H9 (cell line): ENCODE results near the gene BBX. TPM values are rescaled to one million over a fixed set of nuclear protein-coding genes. Genes with fewer than 3 reads are reported as not detected.

ENCODE experiments used
- DNase-seq: peaks from one replicate; pipeline ENCODE4 v3.0.0-alpha.2; 2017
- H2AFZ ChIP-seq: one replicate; pipeline ENCODE4 v1.6.1; 2013; ENCODE audit warnings: mild to moderate bottlenecking, low read length, control low read depth, moderate library complexity
- H2AK5ac ChIP-seq: 2 replicates; pipeline ENCODE4 v1.6.1; 2013; ENCODE audit warnings: low read length, control low read depth, mixed read lengths; ENCODE audit not compliant: insufficient read length
- H2BK120ac ChIP-seq: one replicate; pipeline ENCODE4 v1.6.1; 2013; ENCODE audit warnings: low read depth, mild to moderate bottlenecking, low read length, control low read depth, inconsistent platforms; ENCODE audit not compliant: poor library complexity, severe bottlenecking
- H2BK12ac ChIP-seq: 2 replicates; pipeline ENCODE4 v1.6.1; 2013; ENCODE audit warnings: low read length, control low read depth, mixed read lengths, low read depth; ENCODE audit not compliant: insufficient read length
- H2BK15ac ChIP-seq: 2 replicates; pipeline ENCODE4 v1.6.1; 2013; ENCODE audit warnings: low read depth, low read length, control low read depth
- H2BK20ac ChIP-seq: one replicate; pipeline ENCODE4 v1.6.1; 2013; ENCODE audit warnings: low read depth, mild to moderate bottlenecking, low read length, control low read depth, inconsistent platforms; ENCODE audit not compliant: poor library complexity, severe bottlenecking
- H2BK5ac ChIP-seq: 2 replicates; pipeline ENCODE4 v1.6.1; 2013; ENCODE audit warnings: low read length, control low read depth, mixed read lengths; ENCODE audit not compliant: insufficient read length
- H3K14ac ChIP-seq: 2 replicates; pipeline ENCODE4 v1.6.1; 2013; ENCODE audit warnings: low read length, control low read depth; ENCODE audit not compliant: insufficient read depth
- H3K18ac ChIP-seq: 2 replicates; pipeline ENCODE4 v1.6.1; 2013; ENCODE audit warnings: low read depth, mild to moderate bottlenecking, mixed read lengths, low read length, control low read depth; ENCODE audit not compliant: insufficient read length
- H3K23ac ChIP-seq: 2 replicates; pipeline ENCODE4 v1.6.1; 2013; ENCODE audit warnings: low read length, control low read depth, mixed read lengths, low read depth; ENCODE audit not compliant: insufficient read length
- H3K23me2 ChIP-seq: 2 replicates; pipeline ENCODE4 v1.6.1; 2013; ENCODE audit warnings: low read depth, mild to moderate bottlenecking, mixed read lengths, low read length, control low read depth; ENCODE audit not compliant: insufficient read length, poor library complexity, severe bottlenecking
- H3K27ac ChIP-seq: 2 replicates; pipeline ENCODE4 v1.5.1; 2013; ENCODE audit warnings: low read length, control low read depth, mixed read lengths, low read depth; ENCODE audit not compliant: insufficient read length
- H3K27me3 ChIP-seq: 2 replicates; pipeline ENCODE4 v1.6.1; 2013; ENCODE audit warnings: low read length, control low read depth, inconsistent platforms; ENCODE audit not compliant: insufficient read depth
- H3K4ac ChIP-seq: 2 replicates; pipeline ENCODE4 v1.6.1; 2013; ENCODE audit warnings: low read depth, mild to moderate bottlenecking, control low read depth, inconsistent platforms, low read length, moderate library complexity
- H3K4me1 ChIP-seq: 2 replicates; pipeline ENCODE4 v1.6.1; 2013; ENCODE audit warnings: low read length, control low read depth, inconsistent platforms; ENCODE audit not compliant: insufficient read depth
- H3K4me2 ChIP-seq: 2 replicates; pipeline ENCODE4 v1.6.1; 2013; ENCODE audit warnings: low read length, control low read depth, mixed read lengths; ENCODE audit not compliant: insufficient read length, insufficient read depth
- H3K56ac ChIP-seq: 2 replicates; pipeline ENCODE4 v1.6.1; 2013; ENCODE audit warnings: low read depth, mild to moderate bottlenecking, mixed read lengths, low read length, control low read depth; ENCODE audit not compliant: insufficient read length
- H3K79me1 ChIP-seq: 2 replicates; pipeline ENCODE4 v1.6.1; 2013; ENCODE audit warnings: low read depth, mild to moderate bottlenecking, moderate library complexity, low read length, control low read depth, inconsistent platforms; ENCODE audit not compliant: insufficient read depth, poor library complexity, severe bottlenecking
- H3K79me2 ChIP-seq: 2 replicates; pipeline ENCODE4 v1.6.1; 2013; ENCODE audit warnings: low read length, control low read depth, inconsistent platforms; ENCODE audit not compliant: insufficient read depth
- H3K9ac ChIP-seq: 2 replicates; pipeline ENCODE4 v1.6.1; 2013; ENCODE audit warnings: low read length, control low read depth, mixed read lengths; ENCODE audit not compliant: insufficient read length; ENCODE audit errors: extremely low read depth
- H3K9me3 ChIP-seq: one replicate; pipeline ENCODE4 v1.6.1; 2013; ENCODE audit warnings: low read depth, low read length, inconsistent platforms; ENCODE audit not compliant: control insufficient read depth
- H3T11ph ChIP-seq: one replicate; pipeline ENCODE4 v1.6.1; 2013; ENCODE audit warnings: mild to moderate bottlenecking, low read length, control low read depth, inconsistent platforms
- H4K20me1 ChIP-seq: one replicate; pipeline ENCODE4 v1.6.1; 2013; ENCODE audit not compliant: control insufficient read depth, insufficient read length, insufficient read depth
- H4K5ac ChIP-seq: 2 replicates; pipeline ENCODE4 v1.6.1; 2013; ENCODE audit warnings: low read depth, mild to moderate bottlenecking, mixed read lengths, low read length, control low read depth; ENCODE audit not compliant: insufficient read length
- H4K8ac ChIP-seq: replicated peaks from 2 replicates; pipeline ENCODE4 v1.6.1; 2013; ENCODE audit warnings: low read length, control low read depth, mixed read lengths, low read depth; ENCODE audit not compliant: insufficient read length
- H4K91ac ChIP-seq: 2 replicates; pipeline ENCODE4 v1.6.1; 2013; ENCODE audit warnings: low read depth, mild to moderate bottlenecking, moderate library complexity, mixed read lengths, low read length, control low read depth; ENCODE audit not compliant: insufficient read length
- H3K27ac Mint-ChIP-seq, 3 experiments: 2 replicates in 2 of 3; 3 replicates in 1 of 3; pipeline ENCODE4 v1.8.0; 2020 to 2021; ENCODE audit warnings: mixed read lengths in 3 of 3, mild to moderate bottlenecking in 1 of 3, moderate library complexity in 1 of 3
- H3K27me3 Mint-ChIP-seq: 2 replicates; pipeline ENCODE4 v1.8.0; 2021; ENCODE audit warnings: low read depth, mild to moderate bottlenecking, moderate library complexity, mixed read lengths
- H3K36me3 Mint-ChIP-seq, 3 experiments: 2 replicates in 2 of 3; 3 replicates in 1 of 3; pipeline ENCODE4 v1.8.0; 2020 to 2021; ENCODE audit warnings: low read depth in 3 of 3, mixed read lengths in 3 of 3; ENCODE audit not compliant: insufficient read depth in 1 of 3
- H3K4me1 Mint-ChIP-seq, 2 experiments: 2 replicates each; pipeline ENCODE4 v1.8.0; 2020; ENCODE audit warnings: mixed read lengths in 2 of 2
- H3K4me3 Mint-ChIP-seq, 2 experiments: 2 replicates in 1 of 2; 3 replicates in 1 of 2; pipeline ENCODE4 v1.8.0; 2020 to 2021; ENCODE audit warnings: mild to moderate bottlenecking in 2 of 2, mixed read lengths in 2 of 2, moderate library complexity in 1 of 2
- H3K9me3 Mint-ChIP-seq, 2 experiments: 2 replicates in 1 of 2; 3 replicates in 1 of 2; pipeline ENCODE4 v1.8.0; 2020; ENCODE audit warnings: mild to moderate bottlenecking in 2 of 2, mixed read lengths in 2 of 2, moderate library complexity in 1 of 2
- CTCF ChIP-seq: fragments of 200-600 bp; sonication (generic); conservative IDR thresholded peaks from 3 replicates; pipeline ENCODE4 v1.8.0; 2021; ENCODE audit warnings: antibody characterized with exemption, mild to moderate bottlenecking
- WGBS: extraction: QIAGEN DNeasy Blood & Tissue Kit; methylation state at CpG from one replicate; pipeline ENCODE4 v1.1.7; 2013; ENCODE audit warnings: missing lambda C conversion rate, low lambda C conversion rate, mixed read lengths; ENCODE audit not compliant: insufficient read length; ENCODE audit errors: extremely low coverage; 5-methylcytosine and 5-hydroxymethylcytosine counted together
- total RNA-seq: library from RNA; stranded (reverse); gene quantifications from 2 replicates; pipeline ENCODE4 v1.2.1, GENCODE V29; 2021

Gene BBX
- total RNA-seq, 1 experiment from 2014 or later, result 34.8 TPM

- Histone ChIP-seq H4K20me1 (no peaks in the 10 kb centered on the region), H3K9me3 (no peaks in the 10 kb centered on the region), H4K91ac (no peak overlapping the region), H3K14ac (no peak overlapping the region), H2AFZ (no peak overlapping the region), H4K8ac (no peak overlapping the region), H3K23ac (no peak overlapping the region), H3K4ac (no peak overlapping the region), H3K23me2 (no peaks in the 10 kb centered on the region), H3K9ac (no peak overlapping the region), H3T11ph (no peak overlapping the region), H3K79me1 (no peaks in the 10 kb centered on the region), H3K4me1 (no peaks in the 10 kb centered on the region), H2AK5ac (no peak overlapping the region), H4K5ac (no peak overlapping the region), H2BK15ac (no peak overlapping the region), H2BK12ac (no peak overlapping the region), H3K4me2 (no peak overlapping the region), H2BK20ac (no peak overlapping the region), H2BK5ac (no peak overlapping the region), H3K27me3 (no peaks in the 10 kb centered on the region), H2BK120ac (no peak overlapping the region), H3K79me2 (no peaks in the 10 kb centered on the region), H3K27ac (no peak overlapping the region), H3K18ac (no peak overlapping the region), H3K56ac (no peak overlapping the region)
- Mint-ChIP-seq H3K36me3 (no peaks in the 10 kb centered on the region), H3K4me3 (no peak overlapping the region), H3K27ac (no peak overlapping the region), H3K9me3 (no peaks in the 10 kb centered on the region), H3K4me1 (peaks cover 0 to 3% of the 10 kb centered on the region in 2 experiments; a peak in 1 of 4 replicates), H3K27me3 (no peaks in the 10 kb centered on the region; the same call in 1 of the 2 replicates)
- TF ChIP-seq CTCF, result peak; percentile 37; the same call in 1 of the 3 replicates
- WGBS, result no CpG with 5 or more reads among the region's 4 CpGs
- no peak for DNase-seq
Measured at GRCh38 chr3:107822308-107822707, 299.5 kb downstream of the BBX start.
